Glomerular endothelial cell (primary cell): ENCODE data around the gene SEC14L3. TPM values are rescaled to one million over a fixed set of nuclear protein-coding genes. Genes with fewer than 3 reads are reported as not detected.
"Not testable (repeated sequence)": the region's sequence is repeated elsewhere in the genome, so short reads cannot be mapped to it uniquely, and the experiment has no call there.

Source experiments
- DNase-seq: peaks from one replicate; pipeline ENCODE4 v3.0.0-alpha.2; 2011; ENCODE audit warnings: low read depth, low spot score; ENCODE audit errors: extremely low read depth
- total RNA-seq: library from RNA; depleted of rRNA; stranded (reverse); fragments of >200 nt; gene quantifications from 2 replicates; pipeline ENCODE4 v1.2.3, GENCODE V29; 2015

SEC14L3 gene
- total RNA-seq, 1 donor from 2014 or later, result not detected

- no peak for DNase-seq
These were observed 14.9 kb upstream of the SEC14L3 start for GRCh38 chr22:30486661-30487115.

GRCh38 chr22:30486118-30486517 lies 14.3 kb upstream of the SEC14L3 start:
- no peak for DNase-seq

GRCh38 chr22:30485362-30485988 lies 13.7 kb upstream of the SEC14L3 start:
- no peak for DNase-seq

- no peak for DNase-seq
These were observed 11.4 kb upstream of the SEC14L3 start for GRCh38 chr22:30483169-30483568.

- no peak for DNase-seq
These were observed 9.9 kb upstream of the SEC14L3 start for GRCh38 chr22:30481711-30482110.

- DNase-seq, result no peak
These were observed 8.2 kb upstream of the SEC14L3 start for GRCh38 chr22:30479981-30480380.

GRCh38 chr22:30474683-30475424 lies 3.0 kb upstream of the SEC14L3 start:
- no peak for DNase-seq

GRCh38 chr22:30474121-30474520 lies 2.3 kb upstream of the SEC14L3 start:
- DNase-seq, result no peak

GRCh38 chr22:30472994-30473720 lies 1.3 kb upstream of the SEC14L3 start:
- no peak for DNase-seq

- DNase-seq, result no peak
These were observed 1.2 kb downstream of the SEC14L3 start for GRCh38 chr22:30470655-30471054.

- DNase-seq, result no peak
These were observed 2.7 kb downstream of the SEC14L3 start for GRCh38 chr22:30469165-30469564.

- DNase-seq, result not testable (repeated sequence)
These were observed 11.3 kb downstream of the SEC14L3 start for GRCh38 chr22:30460555-30460954.

- DNase-seq, result no peak
These were observed 11.7 kb downstream of the SEC14L3 start for GRCh38 chr22:30460147-30460546.

GRCh38 chr22:30459181-30460052 lies 12.4 kb downstream of the SEC14L3 start:
- DNase-seq, result no peak

GRCh38 chr22:30457981-30458380 lies 13.8 kb downstream of the SEC14L3 start:
- DNase-seq, result no peak

GRCh38 chr22:30455075-30455840 lies 16.6 kb downstream of the SEC14L3 start:
- DNase-seq, result no peak

- DNase-seq, result no peak
These were observed 17.9 kb downstream of the SEC14L3 start for GRCh38 chr22:30453731-30454510.

GRCh38 chr22:30452861-30453260 lies 19.0 kb downstream of the SEC14L3 start:
- DNase-seq, result no peak

GRCh38 chr22:30451488-30451887 lies 20.3 kb downstream of the SEC14L3 start:
- not testable (repeated sequence) for DNase-seq
